ES-I3 (cell line): ENCODE results near the gene EXD2.
"Not testable (repeated sequence)": the region's sequence is repeated elsewhere in the genome, so short reads cannot be mapped to it uniquely, and the experiment has no call there.

ENCODE experiments used
- H3K36me3 ChIP-seq: 2 replicates; pipeline ENCODE4 v1.6.1; 2013; ENCODE audit warnings: mild to moderate bottlenecking, low read length, control low read depth, moderate library complexity; ENCODE audit not compliant: insufficient read depth
- H3K4me1 ChIP-seq: 2 replicates; pipeline ENCODE4 v1.6.1; 2013; ENCODE audit warnings: mild to moderate bottlenecking, control low read depth, low read length; ENCODE audit not compliant: insufficient read depth
- H3K9ac ChIP-seq: 2 replicates; pipeline ENCODE4 v1.6.1; 2013; ENCODE audit warnings: low read depth, mild to moderate bottlenecking, low read length, moderate library complexity
- H3K9me3 ChIP-seq: 2 replicates; pipeline ENCODE4 v1.6.1; 2013; ENCODE audit warnings: mild to moderate bottlenecking, low read length, moderate library complexity; ENCODE audit not compliant: control insufficient read depth, insufficient read depth

EXD2 gene

DNA sequence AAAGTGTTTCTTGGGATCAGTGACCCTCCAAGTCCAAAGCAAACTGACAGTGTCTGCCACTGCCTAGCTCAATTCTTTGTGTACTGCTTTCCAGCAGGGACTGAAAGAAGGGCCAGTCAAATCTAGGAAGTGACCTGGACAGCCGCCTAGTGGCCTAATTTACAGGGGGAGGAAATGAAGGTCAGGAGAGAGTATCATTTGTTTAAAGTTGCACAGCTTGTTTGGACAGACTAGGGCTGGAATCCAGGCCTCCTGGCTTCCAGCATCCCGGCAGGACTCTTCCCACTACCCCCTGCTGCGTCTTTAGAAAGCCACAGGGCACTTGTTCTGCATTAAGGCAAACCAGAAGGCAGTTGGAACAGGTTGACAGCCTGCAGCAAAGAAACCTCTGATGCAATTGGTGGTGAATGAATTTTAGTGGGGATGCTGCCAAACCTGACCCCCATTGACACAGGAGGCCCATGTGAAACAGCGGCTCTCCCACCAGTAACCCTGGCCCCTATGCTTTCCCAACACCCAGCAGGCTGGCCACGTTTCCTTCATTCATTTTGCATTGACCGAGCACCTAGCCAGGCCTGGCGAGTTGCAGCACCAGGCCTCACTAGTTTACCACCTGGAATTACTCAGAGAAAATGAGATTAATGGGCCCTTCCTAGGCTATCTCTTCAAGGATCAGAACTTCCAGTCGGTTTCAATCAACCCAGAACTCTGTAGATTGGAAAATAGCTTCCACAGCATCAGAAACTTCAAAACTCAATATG, 96.9 kb downstream of the EXD2 start:
- Histone ChIP-seq H3K9me3 (no peaks in the 10 kb centered on the region), H3K9ac (no peak overlapping the region; the same call in 1 of the 2 replicates), H3K36me3 (no peaks in the 10 kb centered on the region)

DNA sequence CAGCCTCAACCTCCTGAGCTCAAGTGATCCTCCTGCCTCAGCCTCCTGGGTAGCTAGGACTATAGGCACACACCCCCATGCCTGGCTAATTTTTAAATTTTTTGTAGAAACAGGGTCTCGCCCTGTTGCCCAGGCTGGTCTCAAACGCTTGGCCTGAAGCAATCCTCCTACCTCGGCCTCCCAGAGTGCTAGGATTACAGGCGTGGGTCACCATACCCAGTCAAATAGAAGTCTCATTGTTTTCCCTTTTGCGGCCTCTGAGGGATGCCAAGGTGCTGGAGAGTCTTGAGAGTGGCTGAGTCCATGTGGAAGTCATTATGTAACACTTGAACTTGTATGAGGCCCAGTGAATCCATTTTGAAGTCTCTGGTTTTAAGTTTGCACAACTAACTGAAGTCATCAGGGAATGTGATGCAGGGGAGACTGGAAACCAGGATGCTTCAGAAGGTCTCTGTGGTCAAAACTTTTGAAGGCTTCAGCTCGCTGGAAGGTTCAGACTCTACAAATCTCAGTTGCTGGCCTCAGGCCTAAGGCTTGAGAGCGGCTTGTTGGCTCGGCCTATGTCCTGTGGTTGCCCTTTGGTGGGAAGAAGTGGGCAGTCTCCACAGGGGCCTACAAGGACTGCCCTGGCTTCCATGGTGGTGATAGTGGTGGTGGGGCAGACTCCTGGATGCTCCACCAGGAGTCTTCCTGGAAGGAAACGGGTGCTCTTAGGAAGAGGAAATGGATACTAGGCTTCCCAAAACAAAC, 97.8 kb downstream of the EXD2 start:
- H3K9me3 ChIP-seq: no peaks in the 10 kb centered on the region
- H3K4me1 ChIP-seq: peaks cover 15% of the 10 kb centered on the region
- no peak overlapping the region for H3K9ac ChIP-seq
- H3K36me3 ChIP-seq: no peaks in the 10 kb centered on the region

More for the DNA sequence above, 96.9 kb downstream of the EXD2 start:
- H3K4me1 ChIP-seq: peaks cover 15% of the 10 kb centered on the region

DNA sequence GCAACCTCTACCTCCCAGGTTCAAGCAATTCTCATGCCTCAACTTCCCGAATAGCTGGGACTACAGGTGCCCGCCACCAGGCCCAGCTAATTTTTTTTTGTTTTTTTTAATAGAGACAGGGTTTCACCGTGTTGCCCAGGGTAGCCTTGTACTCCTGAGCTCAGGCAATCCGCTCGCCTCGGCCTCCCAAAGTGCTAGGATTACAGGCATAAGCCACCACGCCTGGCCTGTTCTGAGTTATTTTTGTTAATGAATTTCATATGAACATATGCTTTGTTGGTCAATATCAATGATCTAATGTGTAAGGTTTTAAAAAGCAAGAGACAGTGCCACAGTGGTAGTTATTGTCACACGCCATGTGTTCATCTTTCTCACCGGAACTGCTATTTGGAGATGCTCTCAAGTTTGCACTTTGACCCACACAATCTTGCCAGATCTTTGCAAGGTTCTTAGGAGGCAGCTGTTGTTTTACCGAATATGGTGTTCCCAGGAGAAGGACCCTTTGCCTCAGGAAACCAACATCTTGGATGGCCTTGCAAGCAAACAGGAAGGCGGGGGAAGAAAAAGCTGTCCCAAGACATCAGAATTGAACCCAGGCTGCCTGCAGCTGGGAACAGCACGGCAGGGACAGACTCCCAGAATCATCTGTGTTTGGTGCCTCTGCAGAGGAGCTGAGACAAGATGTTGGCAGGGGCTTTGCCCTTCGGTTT, 98.7 kb downstream of the EXD2 start:
- Histone ChIP-seq H3K9me3 (no peaks in the 10 kb centered on the region), H3K4me1 (peaks cover 15% of the 10 kb centered on the region), H3K36me3 (no peaks in the 10 kb centered on the region), H3K9ac (no peak overlapping the region)

DNA sequence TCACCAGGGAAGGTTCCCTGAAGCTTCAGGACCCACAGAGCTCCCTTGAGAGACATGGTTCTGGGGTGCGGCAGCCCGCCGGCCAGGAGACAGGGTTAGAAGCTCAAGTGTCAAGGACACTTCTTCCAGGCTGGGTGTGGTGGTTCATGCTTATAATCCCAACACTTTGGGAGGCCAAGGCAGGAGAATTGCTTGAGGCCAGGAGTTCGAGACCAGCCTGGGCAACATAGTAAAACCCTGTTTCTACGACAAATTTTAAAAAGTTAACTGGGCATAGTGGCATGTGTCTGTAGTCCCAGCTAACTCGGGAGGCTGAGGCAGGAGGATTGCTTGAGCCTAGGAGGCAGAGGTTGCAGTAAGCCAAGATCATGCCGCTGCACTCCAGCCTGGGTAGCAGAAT, 99.6 kb downstream of the EXD2 start:
- not testable (repeated sequence) for H3K36me3 ChIP-seq, H3K9me3 ChIP-seq, H3K9ac ChIP-seq
- peaks cover 15% of the 10 kb centered on the region for H3K4me1 ChIP-seq

DNA sequence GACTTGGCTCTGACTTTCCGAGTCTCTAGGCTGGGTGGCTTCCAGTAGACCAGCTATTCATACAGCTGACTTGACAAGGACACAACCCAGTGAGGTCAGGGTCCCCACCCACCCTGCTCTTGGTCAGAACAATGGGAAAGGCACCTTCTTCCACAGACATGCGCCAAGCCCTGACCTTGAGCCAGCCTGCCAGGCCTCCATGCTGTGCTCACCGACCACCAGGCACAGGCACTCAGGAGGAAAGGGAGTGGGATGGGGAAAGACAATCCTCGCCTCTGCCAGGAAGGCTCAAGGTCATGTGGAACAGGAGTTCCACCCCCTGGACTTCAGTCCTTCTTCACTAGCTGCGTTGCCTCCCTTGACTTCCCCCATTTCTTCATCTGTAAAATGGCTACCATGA, 100.1 kb downstream of the EXD2 start:
- peaks cover 15% of the 10 kb centered on the region for H3K4me1 ChIP-seq
- H3K9ac ChIP-seq: no peak overlapping the region
- no peaks in the 10 kb centered on the region for H3K9me3 ChIP-seq
- H3K36me3 ChIP-seq: no peaks in the 10 kb centered on the region

DNA sequence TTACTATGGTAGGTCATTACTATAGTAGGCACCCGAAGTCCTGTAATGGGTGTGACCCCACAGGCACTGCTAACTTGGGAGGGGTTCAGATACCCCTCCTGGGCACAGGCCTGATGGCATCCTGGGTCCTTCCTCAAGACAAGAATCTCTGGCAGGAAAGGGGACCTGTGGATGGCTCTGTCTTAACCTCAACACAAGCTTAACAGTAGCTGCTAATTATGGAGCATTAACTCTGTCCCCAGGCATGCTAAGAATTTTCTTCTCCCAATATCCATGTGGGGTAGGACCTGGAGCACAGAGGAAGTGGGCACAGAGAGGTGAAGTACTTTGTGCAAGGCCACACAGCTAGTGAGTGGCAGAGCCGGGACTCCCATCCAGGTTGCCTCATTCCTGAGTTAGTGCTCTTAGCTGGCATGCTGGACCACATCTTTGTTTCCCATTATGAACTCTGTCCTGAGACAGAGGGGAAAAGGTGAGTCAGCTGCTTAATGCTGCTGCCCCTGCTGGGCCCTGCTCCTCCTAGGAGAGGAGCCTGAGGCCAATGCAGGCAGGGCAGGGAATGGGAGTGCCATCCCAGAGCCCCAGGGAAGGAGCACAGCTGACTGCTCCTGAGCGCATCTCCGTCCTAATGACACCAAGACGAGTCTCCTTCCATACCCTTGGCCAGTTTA, 100.7 kb downstream of the EXD2 start:
- H3K36me3 ChIP-seq: no peaks in the 10 kb centered on the region
- H3K9ac ChIP-seq: no peak overlapping the region
- no peaks in the 10 kb centered on the region for H3K9me3 ChIP-seq
- peaks cover 15% of the 10 kb centered on the region for H3K4me1 ChIP-seq
